ENCODE data around the gene STXBP6. TPM values are rescaled to one million over a fixed set of nuclear protein-coding genes. Genes with fewer than 3 reads are reported as not detected.

The STXBP6 gene
- total RNA-seq, 1 experiment from 2014 or later = 12.3 TPM

DNA sequence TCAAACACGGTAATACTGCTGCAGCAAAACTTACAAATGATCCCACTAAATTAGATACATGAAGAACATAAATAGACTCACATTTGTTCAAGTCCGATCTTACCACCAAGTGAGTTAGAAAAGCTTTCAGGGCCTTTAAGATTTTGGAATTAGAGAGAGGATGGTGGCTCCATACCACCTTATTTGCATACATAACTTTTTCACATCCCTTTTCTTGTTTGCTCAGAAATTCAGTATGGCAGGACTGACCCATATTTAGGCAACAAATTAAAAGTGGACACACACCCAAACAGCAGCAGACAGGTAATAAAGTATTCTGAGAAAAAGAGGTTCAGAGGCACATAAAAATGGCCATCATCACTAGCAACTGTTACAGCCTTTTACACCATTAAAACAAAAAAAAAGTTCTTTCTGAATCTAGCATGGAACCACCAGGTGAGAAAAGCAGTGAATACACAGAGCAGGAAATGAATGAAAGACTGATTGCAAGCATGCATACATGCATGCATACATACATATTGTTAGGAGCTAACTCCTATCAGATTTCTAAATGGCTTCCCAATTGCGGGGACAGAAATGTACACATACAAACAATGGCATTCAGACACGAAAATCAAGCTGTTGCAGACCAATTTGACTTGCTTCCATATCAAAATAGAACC is 23.3 kb downstream of the STXBP6 start:
- no peaks in the 10 kb centered on the region for H4K20me1 ChIP-seq (ENCODE audit: insufficient read depth)
- CTCF ChIA-PET = no interaction called here
- H3K27me3 ChIP-seq (ENCODE audit: insufficient read depth, low read depth) = no peaks in the 10 kb centered on the region
- DNase-seq = no peak
- no peaks in the 10 kb centered on the region for H3F3A ChIP-seq (ENCODE audit: insufficient read depth, low read depth)
- intact Hi-C loops (cut with micrococcal nuclease; ENCODE audit: unreplicated experiment) = no loop called here
- no peak overlapping the region for H3K4me2 ChIP-seq
- no peaks in the 10 kb centered on the region for H3K9me2 ChIP-seq (ENCODE audit: insufficient read depth)
- POLR2A ChIA-PET (ENCODE audit: unreplicated experiment) = no interaction called here
- no TSS peak for BruUV-seq (replicated peaks)
- no peak overlapping the region for H2AFZ ChIP-seq
- H3K4me1 ChIP-seq (replicated peaks; ENCODE audit: insufficient read depth) = no peaks in the 10 kb centered on the region
- H3K4me3 ChIP-seq = no peak overlapping the region
- H3K9me3 ChIP-seq (ENCODE audit: insufficient read depth, low read depth) = no peaks in the 10 kb centered on the region
- TF ChIP-seq EZH2 (IDR thresholded peaks at IDR 0.05; ENCODE audit: low read depth) = no peak
- TF ChIP-seq, protein P1, sequence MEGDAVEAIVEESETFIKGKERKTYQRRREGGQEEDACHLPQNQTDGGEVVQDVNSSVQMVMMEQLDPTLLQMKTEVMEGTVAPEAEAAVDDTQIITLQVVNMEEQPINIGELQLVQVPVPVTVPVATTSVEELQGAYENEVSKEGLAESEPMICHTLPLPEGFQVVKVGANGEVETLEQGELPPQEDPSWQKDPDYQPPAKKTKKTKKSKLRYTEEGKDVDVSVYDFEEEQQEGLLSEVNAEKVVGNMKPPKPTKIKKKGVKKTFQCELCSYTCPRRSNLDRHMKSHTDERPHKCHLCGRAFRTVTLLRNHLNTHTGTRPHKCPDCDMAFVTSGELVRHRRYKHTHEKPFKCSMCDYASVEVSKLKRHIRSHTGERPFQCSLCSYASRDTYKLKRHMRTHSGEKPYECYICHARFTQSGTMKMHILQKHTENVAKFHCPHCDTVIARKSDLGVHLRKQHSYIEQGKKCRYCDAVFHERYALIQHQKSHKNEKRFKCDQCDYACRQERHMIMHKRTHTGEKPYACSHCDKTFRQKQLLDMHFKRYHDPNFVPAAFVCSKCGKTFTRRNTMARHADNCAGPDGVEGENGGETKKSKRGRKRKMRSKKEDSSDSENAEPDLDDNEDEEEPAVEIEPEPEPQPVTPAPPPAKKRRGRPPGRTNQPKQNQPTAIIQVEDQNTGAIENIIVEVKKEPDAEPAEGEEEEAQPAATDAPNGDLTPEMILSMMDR (conservative IDR thresholded peaks at IDR 0.05) = no peak
- H3K27ac ChIP-seq = no peak overlapping the region
- H3K36me3 ChIP-seq (ENCODE audit: low read depth) = no peaks in the 10 kb centered on the region
- no peaks in the 10 kb centered on the region for H3K79me2 ChIP-seq (ENCODE audit: low read depth)

DNA sequence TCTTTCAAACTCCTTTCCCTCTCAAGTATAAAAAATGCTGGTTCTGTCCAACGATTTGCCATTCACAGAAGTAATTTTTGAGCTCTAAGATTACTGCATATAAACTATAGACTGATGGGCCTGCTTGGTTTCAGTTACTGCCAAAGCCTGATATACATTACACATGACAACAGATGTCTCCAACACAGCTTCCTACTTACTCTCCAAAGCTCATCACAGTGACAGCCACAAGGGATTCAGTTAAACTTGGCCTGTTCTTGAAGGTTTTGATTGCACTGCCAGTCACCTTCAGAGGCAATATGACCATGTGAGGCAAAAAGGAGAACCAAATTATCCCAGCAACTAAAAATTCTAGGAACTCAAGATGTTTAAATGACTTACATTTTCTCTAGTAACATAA is 30.1 kb downstream of the STXBP6 start:
- Histone ChIP-seq H3K4me3 (no peak overlapping the region), H2AFZ (no peak overlapping the region), H3K36me3 (ENCODE audit: low read depth) (no peaks in the 10 kb centered on the region), H3K9me2 (ENCODE audit: insufficient read depth) (no peaks in the 10 kb centered on the region), H3K27ac (no peak overlapping the region), H3K79me2 (ENCODE audit: low read depth) (no peaks in the 10 kb centered on the region), H3K4me1 (replicated peaks; ENCODE audit: insufficient read depth) (no peaks in the 10 kb centered on the region), H3F3A (ENCODE audit: insufficient read depth, low read depth) (no peaks in the 10 kb centered on the region), H4K20me1 (ENCODE audit: insufficient read depth) (no peaks in the 10 kb centered on the region), H3K9me3 (ENCODE audit: insufficient read depth, low read depth) (no peaks in the 10 kb centered on the region), H3K27me3 (ENCODE audit: insufficient read depth, low read depth) (no peaks in the 10 kb centered on the region), H3K4me2 (no peak overlapping the region)
- intact Hi-C loops (cut with micrococcal nuclease; ENCODE audit: unreplicated experiment) = no loop called here
- TF ChIP-seq, protein P1 (conservative IDR thresholded peaks at IDR 0.05) = no peak
- no peak for TF ChIP-seq EZH2 (IDR thresholded peaks at IDR 0.05; ENCODE audit: low read depth)
- CTCF ChIA-PET = no interaction called here
- BruUV-seq (replicated peaks) = no TSS peak
- no peak for DNase-seq
- POLR2A ChIA-PET (ENCODE audit: unreplicated experiment) = no interaction called here

GRCh38 chr14:25017562-25017961 is 32.4 kb downstream of the STXBP6 start:
- intact Hi-C loops (cut with micrococcal nuclease; ENCODE audit: unreplicated experiment) = no loop called here
- Histone ChIP-seq H3K27me3 (ENCODE audit: insufficient read depth, low read depth) (no peaks in the 10 kb centered on the region), H2AFZ (no peak overlapping the region), H3F3A (ENCODE audit: insufficient read depth, low read depth) (no peaks in the 10 kb centered on the region), H3K36me3 (ENCODE audit: low read depth) (no peaks in the 10 kb centered on the region), H3K4me1 (replicated peaks; ENCODE audit: insufficient read depth) (no peaks in the 10 kb centered on the region), H3K4me3 (no peak overlapping the region), H3K9me3 (ENCODE audit: insufficient read depth, low read depth) (no peaks in the 10 kb centered on the region), H3K79me2 (ENCODE audit: low read depth) (no peaks in the 10 kb centered on the region), H3K9me2 (ENCODE audit: insufficient read depth) (no peaks in the 10 kb centered on the region), H3K27ac (no peak overlapping the region), H3K4me2 (no peak overlapping the region), H4K20me1 (ENCODE audit: insufficient read depth) (no peaks in the 10 kb centered on the region)
- no peak for TF ChIP-seq EZH2 (IDR thresholded peaks at IDR 0.05; ENCODE audit: low read depth)
- TF ChIP-seq, protein P1 (conservative IDR thresholded peaks at IDR 0.05) = no peak
- CTCF ChIA-PET = no interaction called here
- no TSS peak for BruUV-seq (replicated peaks)
- POLR2A ChIA-PET (ENCODE audit: unreplicated experiment) = no interaction called here
- no peak for DNase-seq

Data from PC-9 (cell line).